ENCODE data around the gene HOXD3.

The HOXD3 gene

DNA sequence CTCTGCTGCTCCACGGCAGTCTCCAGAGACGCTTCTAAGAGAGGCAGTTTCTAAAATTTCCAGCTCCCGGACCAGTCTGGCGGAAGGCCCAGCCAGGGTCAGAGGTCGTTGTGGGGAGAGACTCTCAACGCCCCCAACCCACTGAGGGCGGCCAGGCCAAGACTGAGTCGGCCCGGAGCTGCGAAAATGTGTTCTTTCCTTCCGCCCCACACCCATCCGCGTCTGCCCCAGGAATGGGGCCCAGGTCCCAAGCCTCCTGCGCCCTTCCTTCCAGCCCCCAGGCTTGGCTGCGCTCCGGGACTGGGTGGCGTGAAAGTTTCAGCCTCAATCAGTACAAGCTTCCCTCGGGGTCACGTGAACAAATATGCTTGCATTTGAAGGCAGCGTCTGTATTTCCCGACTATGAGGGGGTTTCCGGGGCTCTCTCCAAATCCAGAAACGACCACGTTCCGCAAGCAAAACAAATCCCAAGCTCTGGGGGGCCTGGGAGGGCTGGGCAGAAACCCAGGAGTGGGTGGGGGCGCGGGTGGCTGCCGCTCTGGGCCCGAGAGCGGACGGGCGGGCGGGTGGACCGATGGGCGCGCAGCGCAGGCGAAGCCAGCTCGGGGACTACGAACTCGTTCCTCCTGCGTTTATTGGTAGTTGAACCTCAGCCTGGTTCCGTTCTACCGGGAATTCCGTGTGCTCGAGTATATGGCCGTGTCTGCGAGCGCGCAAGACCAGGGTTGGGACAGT is 3.3 kb downstream of the HOXD3 start:
- no peak for ATAC-seq (ENCODE audit: insufficient read depth, low read depth)
- no peak overlapping the region for H3K4me2 ChIP-seq (ENCODE audit: insufficient read depth, low read length)
- no peaks in the 10 kb centered on the region for H3K9me3 ChIP-seq (ENCODE audit: insufficient read depth, low read length, severe bottlenecking)
- DNase-seq, result no peak
- no peaks in the 10 kb centered on the region for H3K36me3 ChIP-seq (ENCODE audit: insufficient read depth, low read length)
- H3K9ac ChIP-seq (ENCODE audit: low read depth, low read length), result no peak overlapping the region
- no peak overlapping the region for H3K27ac ChIP-seq (ENCODE audit: low read length)
- H2AFZ ChIP-seq (ENCODE audit: low read depth, low read length), result no peak overlapping the region
- no peak for TF ChIP-seq EZH2 (IDR thresholded peaks at IDR 0.05; ENCODE audit: borderline replicate concordance, low read depth, low read length, severe bottlenecking)
- TF ChIP-seq, protein P1, sequence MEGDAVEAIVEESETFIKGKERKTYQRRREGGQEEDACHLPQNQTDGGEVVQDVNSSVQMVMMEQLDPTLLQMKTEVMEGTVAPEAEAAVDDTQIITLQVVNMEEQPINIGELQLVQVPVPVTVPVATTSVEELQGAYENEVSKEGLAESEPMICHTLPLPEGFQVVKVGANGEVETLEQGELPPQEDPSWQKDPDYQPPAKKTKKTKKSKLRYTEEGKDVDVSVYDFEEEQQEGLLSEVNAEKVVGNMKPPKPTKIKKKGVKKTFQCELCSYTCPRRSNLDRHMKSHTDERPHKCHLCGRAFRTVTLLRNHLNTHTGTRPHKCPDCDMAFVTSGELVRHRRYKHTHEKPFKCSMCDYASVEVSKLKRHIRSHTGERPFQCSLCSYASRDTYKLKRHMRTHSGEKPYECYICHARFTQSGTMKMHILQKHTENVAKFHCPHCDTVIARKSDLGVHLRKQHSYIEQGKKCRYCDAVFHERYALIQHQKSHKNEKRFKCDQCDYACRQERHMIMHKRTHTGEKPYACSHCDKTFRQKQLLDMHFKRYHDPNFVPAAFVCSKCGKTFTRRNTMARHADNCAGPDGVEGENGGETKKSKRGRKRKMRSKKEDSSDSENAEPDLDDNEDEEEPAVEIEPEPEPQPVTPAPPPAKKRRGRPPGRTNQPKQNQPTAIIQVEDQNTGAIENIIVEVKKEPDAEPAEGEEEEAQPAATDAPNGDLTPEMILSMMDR (IDR thresholded peaks at IDR 0.05; ENCODE audit: borderline replicate concordance, extremely low read depth, low read length, poor library complexity, severe bottlenecking), result no peak
- H3K27me3 ChIP-seq (ENCODE audit: insufficient read depth, low read length, poor library complexity), result no peaks in the 10 kb centered on the region
- H3K4me3 ChIP-seq (ENCODE audit: low read depth in 1 of 2, low read length in 2 of 2), result no peak overlapping the region
- no peaks in the 10 kb centered on the region for H3K79me2 ChIP-seq (ENCODE audit: insufficient read depth, low read length)
- H3K4me1 ChIP-seq (ENCODE audit: insufficient read depth, low read length), result no peaks in the 10 kb centered on the region
- H4K20me1 ChIP-seq (ENCODE audit: insufficient read depth, low read length), result no peaks in the 10 kb centered on the region

DNA sequence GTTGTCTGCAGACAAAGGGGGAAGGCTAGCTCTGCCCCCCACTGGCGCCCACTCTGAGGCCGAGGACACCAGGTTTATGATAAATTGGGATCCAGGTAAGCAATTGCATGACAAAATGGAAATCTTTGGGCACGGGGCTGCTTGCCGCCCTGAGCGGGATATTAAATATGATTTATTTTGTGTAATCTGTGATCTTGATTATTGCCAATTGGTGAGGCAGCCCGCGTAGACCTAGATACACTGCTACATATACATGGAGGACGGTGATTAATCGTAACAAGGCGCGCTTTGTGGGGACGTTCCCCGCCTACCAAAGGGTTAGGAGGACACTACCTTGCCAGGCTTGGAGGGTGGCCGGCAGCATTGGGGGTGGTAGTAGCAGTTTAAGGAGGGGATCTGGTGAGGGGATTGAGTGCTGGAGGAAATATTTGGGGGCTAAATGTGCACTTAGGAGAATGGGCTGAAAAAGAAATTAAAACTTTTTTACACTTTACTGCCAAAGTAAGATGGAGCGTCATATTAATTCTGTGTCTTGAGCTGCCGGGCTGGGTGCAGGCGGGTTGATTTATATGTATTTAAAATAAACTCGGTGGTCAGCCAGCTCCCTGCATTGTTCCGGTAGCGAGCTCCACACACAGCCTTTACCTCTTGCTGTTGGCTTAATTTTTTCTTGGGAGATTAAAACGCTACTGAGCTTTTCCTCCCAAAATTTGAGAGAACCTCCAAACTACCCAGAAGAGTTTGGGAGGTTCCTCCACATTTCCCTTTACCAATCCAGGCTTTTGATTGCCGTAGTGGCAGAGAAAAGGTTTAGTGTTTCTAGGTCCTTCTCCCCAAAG is 4.1 kb downstream of the HOXD3 start:
- H3K9ac ChIP-seq (ENCODE audit: low read depth, low read length), result no peak overlapping the region
- no peaks in the 10 kb centered on the region for H4K20me1 ChIP-seq (ENCODE audit: insufficient read depth, low read length)
- H3K79me2 ChIP-seq (ENCODE audit: insufficient read depth, low read length), result no peaks in the 10 kb centered on the region
- no peak overlapping the region for H2AFZ ChIP-seq (ENCODE audit: low read depth, low read length)
- H3K27ac ChIP-seq (ENCODE audit: low read length), result no peak overlapping the region
- DNase-seq (no peak), ATAC-seq (ENCODE audit: insufficient read depth, low read depth) (no peak)
- no peak overlapping the region for H3K4me2 ChIP-seq (ENCODE audit: insufficient read depth, low read length)
- peaks cover under 1% of the 10 kb centered on the region for H3K27me3 ChIP-seq (ENCODE audit: insufficient read depth, low read length, poor library complexity)
- H3K9me3 ChIP-seq (ENCODE audit: insufficient read depth, low read length, severe bottlenecking), result no peaks in the 10 kb centered on the region
- no peak overlapping the region for H3K4me3 ChIP-seq (ENCODE audit: low read depth in 1 of 2, low read length in 2 of 2)
- H3K4me1 ChIP-seq (ENCODE audit: insufficient read depth, low read length), result no peaks in the 10 kb centered on the region
- no peaks in the 10 kb centered on the region for H3K36me3 ChIP-seq (ENCODE audit: insufficient read depth, low read length)
- TF ChIP-seq EZH2 (IDR thresholded peaks at IDR 0.05; ENCODE audit: borderline replicate concordance, low read depth, low read length, severe bottlenecking), result no peak
- TF ChIP-seq, protein P1 (IDR thresholded peaks at IDR 0.05; ENCODE audit: borderline replicate concordance, extremely low read depth, low read length, poor library complexity, severe bottlenecking), result no peak

DNA sequence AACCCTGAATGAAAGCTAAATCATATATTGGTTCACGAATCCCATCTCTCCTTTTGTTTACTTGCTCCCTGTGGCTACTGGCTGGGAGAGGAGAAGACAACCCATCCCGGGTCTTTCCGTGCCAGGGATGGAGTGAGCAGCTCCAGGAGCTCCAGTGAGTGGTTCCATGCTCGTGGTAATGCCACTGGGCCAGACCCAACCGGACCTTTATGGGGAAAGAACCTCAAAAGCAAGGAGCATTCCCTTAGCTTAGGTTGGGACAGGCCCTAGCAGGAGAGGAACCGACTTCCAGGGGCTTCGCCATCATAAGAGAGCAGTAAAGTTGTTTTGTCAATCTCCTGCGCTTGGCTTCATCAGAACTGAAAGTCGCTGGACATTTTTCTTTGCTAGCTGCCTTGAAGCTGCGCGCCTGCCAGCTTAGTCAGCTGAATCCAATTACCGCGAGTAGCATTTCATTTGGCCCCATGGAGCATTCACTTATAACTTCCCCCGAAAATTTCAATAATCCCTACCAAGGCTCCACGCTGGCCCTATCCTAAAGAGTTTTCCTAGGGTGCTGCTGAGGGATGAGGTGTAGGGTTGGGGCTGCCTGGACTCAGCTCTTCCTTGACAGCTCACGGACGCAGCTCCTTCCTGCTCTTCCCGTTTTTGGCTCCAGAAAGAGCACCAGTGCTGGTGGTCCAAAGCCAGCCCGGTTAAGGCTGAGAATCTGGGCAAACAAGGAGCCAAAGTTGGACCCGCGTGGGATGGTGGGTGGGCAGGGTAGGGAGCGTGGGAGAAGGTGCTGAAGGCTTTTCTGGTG is 4.9 kb downstream of the HOXD3 start:
- ATAC-seq (ENCODE audit: insufficient read depth, low read depth), result no peak
- H3K36me3 ChIP-seq (ENCODE audit: insufficient read depth, low read length), result no peaks in the 10 kb centered on the region
- no peak overlapping the region for H2AFZ ChIP-seq (ENCODE audit: low read depth, low read length)
- H3K9ac ChIP-seq (ENCODE audit: low read depth, low read length), result no peak overlapping the region
- no peak for DNase-seq
- H3K4me2 ChIP-seq (ENCODE audit: insufficient read depth, low read length), result no peak overlapping the region
- no peaks in the 10 kb centered on the region for H3K4me1 ChIP-seq (ENCODE audit: insufficient read depth, low read length)
- H4K20me1 ChIP-seq (ENCODE audit: insufficient read depth, low read length), result no peaks in the 10 kb centered on the region
- no peak overlapping the region for H3K4me3 ChIP-seq (ENCODE audit: low read depth in 1 of 2, low read length in 2 of 2)
- TF ChIP-seq, protein P1 (IDR thresholded peaks at IDR 0.05; ENCODE audit: borderline replicate concordance, extremely low read depth, low read length, poor library complexity, severe bottlenecking), result no peak
- TF ChIP-seq EZH2 (IDR thresholded peaks at IDR 0.05; ENCODE audit: borderline replicate concordance, low read depth, low read length, severe bottlenecking), result no peak
- H3K27me3 ChIP-seq (ENCODE audit: insufficient read depth, low read length, poor library complexity), result peaks cover 3% of the 10 kb centered on the region
- no peak overlapping the region for H3K27ac ChIP-seq (ENCODE audit: low read length)
- no peaks in the 10 kb centered on the region for H3K79me2 ChIP-seq (ENCODE audit: insufficient read depth, low read length)
- no peaks in the 10 kb centered on the region for H3K9me3 ChIP-seq (ENCODE audit: insufficient read depth, low read length, severe bottlenecking)
